Cardiac septum (tissue), 1 donor: ENCODE data around the gene AFDN. TPM values are rescaled to one million over a fixed set of nuclear protein-coding genes. Genes with fewer than 3 reads are reported as not detected.

Experiments
- DNase-seq: peaks from one replicate; pipeline ENCODE4 v3.0.0-alpha.2; 2020; ENCODE audit warnings: low spot score
- intact Hi-C: fragments of 100-400 bp; cut with DNase I; formaldehyde crosslinking; loops from one replicate; pipeline ENCODE4 v1.14.0; 2022
- total RNA-seq: library from RNA; stranded (reverse); fragmentation: NEBNext Ultra II Directional; extraction: Animal tissue kit (Norgen Biotek cat#: 25700); gene quantifications from one replicate; pipeline ENCODE4 v1.2.1, GENCODE V29; 2021
- donor health status: DM: no; HTN: no; CAD: no.

The AFDN gene
- total RNA-seq, 1 donor from 2014 or later: 67.1 TPM

- intact Hi-C loops: no loop called here
- no peak for DNase-seq
Measured at GRCh38 chr6:168004945-168005344, 178.2 kb downstream of the AFDN start.

DNA sequence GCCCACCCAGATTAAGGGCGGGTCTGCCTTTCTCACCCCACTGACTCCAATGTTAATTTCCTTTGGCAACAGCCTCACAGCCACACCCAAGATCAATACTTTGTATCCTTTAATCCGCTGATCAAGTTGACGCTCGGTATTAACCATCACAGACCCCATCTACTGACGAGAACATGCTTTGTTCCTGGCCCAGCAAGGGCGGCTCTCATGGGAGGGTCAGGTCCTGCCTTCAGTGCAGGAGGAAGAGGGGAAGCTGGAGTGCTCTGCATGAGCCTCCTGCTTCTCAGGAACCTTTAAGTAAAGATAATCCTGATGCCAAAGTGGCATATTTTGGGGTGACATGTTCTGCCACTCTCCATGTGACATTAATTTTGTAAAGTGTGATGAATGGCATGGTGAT, 179.1 kb downstream of the AFDN start:
- no peak for DNase-seq
- intact Hi-C loops: no loop called here

DNA sequence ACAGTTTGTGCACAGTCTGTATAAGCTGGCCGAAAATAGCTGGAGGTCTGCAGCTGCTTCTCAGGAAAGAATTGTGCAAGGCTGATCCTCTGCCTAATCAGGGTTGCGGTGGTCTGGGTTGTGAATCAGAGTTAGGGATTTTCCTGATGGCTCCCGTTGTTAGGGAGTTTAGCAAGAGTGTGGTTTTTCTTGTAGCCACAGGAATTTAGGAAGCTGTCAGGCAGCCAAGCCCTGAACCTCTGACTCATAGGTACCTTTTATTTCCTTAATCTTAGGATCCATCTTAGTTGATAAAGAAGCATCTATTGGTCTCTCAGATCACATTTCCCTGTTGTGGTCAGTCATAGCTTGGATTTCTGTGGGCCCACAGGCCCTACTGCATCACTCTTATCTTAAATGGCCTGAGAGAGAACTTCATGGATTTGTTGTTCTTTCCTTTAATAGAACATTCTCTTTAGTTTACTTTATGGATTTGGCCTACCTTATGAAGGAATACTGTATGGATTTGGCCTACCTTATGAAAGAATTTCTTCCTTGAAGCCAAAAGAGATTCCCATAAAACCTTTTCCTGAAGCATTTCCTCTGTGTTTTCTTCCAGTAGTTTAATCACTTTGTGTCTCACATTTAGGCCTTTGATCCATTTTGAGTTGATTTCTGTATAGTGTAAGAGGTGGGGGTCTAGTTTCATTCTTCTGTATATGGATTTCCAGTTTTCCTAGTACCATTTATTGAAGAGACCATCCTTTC, 181.1 kb downstream of the AFDN start:
- intact Hi-C loops: no loop called here
- peak; percentile 38 for DNase-seq

GRCh38 chr6:168009331-168009730, 182.6 kb downstream of the AFDN start:
- intact Hi-C loops: no loop called here

DNA sequence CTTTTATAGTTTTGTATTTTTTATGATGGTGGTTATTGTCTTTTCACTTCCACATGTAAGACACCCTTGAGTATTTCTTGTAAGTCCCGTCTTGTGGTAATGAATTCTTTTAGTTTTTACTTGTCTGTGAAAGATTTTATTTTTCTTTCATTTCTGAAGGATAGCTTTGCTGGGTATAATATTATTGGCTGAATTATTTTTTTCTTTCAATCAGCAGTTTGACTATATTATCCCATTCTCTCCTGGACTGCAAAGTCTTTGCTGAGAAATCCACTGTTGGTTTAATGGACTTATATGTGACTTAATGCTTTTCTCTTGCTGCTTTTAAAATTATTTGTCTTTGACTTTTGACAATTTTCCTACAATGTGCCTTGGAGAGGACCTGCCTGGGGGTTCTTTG, 184.6 kb downstream of the AFDN start:
- intact Hi-C loops: no loop called here
- no peak for DNase-seq

More at GRCh38 chr6:168009331-168009730, 182.6 kb downstream of the AFDN start:
- no peak for DNase-seq

GRCh38 chr6:168012431-168013249, 185.9 kb downstream of the AFDN start:
- intact Hi-C loops: no loop called here

DNA sequence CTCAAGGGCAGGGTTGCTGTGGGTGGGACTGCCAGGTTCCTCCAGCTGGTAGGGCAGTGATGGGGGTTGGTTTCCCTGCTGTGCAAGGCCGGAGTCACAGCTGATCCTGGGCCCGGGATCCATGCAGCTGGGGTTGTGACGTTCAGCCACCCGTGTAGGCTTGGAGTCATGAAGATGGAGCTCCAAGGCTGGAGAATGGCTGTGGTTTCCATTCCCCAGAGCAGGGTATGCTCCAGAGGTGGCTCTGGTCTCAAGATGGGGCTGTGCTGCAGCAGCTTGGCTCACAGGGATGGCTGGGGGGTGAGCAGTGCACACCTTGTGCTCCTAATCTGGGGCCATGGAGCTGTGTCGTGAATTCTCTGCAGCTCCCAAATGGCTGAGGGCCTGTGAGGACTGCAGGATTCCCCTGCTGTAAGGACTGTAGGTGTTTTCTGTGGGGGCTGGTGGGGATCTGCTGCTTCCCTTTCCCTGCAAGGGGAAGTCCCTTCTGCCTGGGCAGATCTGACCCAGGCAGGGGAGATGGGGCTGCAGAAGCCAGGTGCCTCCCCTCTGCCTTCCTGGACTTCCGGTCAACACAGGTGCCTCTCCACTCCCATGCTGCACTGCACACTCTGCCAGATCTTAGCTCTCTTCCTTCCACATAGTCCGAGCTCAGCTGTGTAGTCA, 186.7 kb downstream of the AFDN start:
- intact Hi-C loops: no loop called here
- DNase-seq: peak; percentile 31

More at GRCh38 chr6:168012431-168013249, 185.9 kb downstream of the AFDN start:
- DNase-seq: peak; percentile 50

GRCh38 chr6:168014428-168014827, 187.7 kb downstream of the AFDN start:
- intact Hi-C loops: no loop called here

DNA sequence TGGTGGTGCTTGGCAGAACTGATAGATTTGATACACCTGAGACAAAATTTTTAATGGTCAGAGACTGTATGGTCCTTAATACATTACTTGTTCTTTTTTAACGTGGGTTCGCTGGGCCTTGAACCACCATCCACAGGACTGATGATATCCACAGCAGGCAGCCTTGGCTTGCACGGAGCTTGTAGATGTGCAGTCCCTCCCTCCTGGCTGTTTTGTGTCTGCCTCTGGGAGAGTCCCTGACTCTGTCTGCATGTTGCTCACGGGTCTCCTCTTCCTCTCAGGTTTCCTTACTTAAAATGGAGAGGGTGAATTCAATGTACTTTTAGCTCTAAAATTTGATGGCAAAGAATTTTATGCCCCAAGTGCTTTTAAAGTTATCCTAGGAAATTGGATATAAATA, 188.3 kb downstream of the AFDN start:
- peak; percentile 47 for DNase-seq
- intact Hi-C loops: no loop called here

More at GRCh38 chr6:168014428-168014827, 187.7 kb downstream of the AFDN start:
- no peak for DNase-seq

GRCh38 chr6:168015482-168016175, 188.9 kb downstream of the AFDN start:
- intact Hi-C loops: no loop called here
- peak; percentile 57 for DNase-seq

DNA sequence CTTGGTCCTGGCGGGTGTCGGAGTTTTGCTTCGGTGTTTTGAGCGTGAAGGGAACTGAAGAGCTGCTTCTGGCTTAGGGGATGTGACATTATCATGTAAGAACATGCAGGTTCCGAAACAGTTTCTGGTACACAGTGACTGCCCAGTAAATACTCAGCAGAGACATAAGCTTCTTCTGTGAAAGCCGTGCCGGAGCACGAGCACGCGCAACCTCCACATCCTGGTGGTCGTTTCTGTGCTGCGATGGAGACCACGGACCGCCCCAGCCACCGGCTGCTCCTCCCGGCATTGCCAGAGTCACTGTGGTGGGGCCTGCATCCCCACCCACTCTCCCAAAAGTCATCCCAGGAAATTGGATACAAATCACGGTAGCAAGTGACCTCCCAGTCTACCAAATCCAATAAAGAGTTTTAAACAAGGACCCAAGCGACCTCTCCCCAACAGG, 189.5 kb downstream of the AFDN start:
- DNase-seq: peak; percentile 22
- intact Hi-C loops: no loop called here

GRCh38 chr6:168016721-168017525, 190.2 kb downstream of the AFDN start:
- intact Hi-C loops: no loop called here
- peak; percentile 31 for DNase-seq

DNA sequence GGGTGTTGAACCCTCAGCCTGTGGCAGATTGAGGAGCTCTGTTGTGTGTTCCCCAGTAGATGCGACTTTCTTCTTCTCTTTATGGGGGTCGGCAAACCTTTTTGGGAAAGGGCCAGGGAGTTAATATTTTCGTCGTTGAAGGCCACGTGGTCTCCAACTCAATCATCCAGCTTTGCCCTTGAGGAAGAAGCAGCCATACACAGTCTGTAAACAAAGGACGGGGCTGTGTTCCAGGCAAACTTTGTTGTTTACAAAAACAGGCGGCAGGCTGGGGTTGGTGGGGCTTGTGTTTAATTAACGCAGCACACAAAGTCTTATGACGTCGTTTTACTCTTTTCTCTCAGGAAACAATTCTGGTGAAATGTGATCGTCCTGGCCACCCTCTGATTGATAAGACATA, 190.9 kb downstream of the AFDN start:
- intact Hi-C loops: no loop called here
- DNase-seq: peak; percentile 19

DNA sequence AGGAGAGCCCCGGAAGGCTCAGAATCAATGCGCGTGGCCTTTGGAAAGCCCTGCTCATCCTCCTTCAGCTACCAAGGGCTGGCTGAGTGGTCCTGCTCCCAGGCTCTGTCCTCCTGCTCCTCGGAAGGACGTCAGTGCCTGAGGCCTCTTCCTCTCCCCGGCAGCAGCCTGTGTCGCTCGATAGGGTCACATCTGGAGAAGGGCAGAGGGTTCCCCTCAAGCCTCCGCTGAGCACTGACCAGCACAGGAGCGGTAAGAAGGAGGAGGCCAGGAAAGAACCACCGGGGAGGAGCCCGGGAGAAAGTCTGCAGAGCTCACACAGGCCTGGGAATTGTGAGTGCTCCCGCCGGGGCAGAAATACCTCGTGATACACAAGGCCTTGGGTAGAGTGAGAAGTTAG, 192.0 kb downstream of the AFDN start:
- intact Hi-C loops: no loop called here
- DNase-seq: peak; percentile 57

- DNase-seq: no peak
- intact Hi-C loops: no loop called here
Measured at GRCh38 chr6:168020242-168020641, 193.5 kb downstream of the AFDN start.

DNA sequence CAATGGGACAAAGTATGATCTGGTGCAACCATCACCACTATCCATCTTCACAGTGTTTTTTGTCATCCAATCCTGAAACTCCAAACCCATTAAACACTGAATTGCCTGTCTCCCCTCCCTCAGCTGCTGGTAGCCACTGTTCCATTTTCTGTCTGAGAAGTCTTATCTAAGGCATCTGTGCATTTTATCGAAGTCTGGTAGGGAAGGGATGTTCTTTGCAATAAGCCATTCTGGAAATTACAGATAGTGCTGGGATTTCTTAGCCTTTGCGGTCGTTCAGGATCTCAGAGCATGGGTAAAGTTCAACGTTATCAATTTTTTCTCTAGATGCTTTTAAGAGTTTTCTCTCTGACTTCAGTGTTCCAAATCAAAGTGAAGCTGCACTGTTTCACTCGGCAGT, 194.9 kb downstream of the AFDN start:
- intact Hi-C loops: no loop called here
- DNase-seq: peak; percentile 6
